Stromal cell of bone marrow (primary cell): Measurements from ENCODE around the gene ARHGAP15.

Source experiments
- DNase-seq: peaks from one replicate; pipeline ENCODE4 v3.0.0-alpha.2; 2012; ENCODE audit warnings: low read depth

Gene ARHGAP15

GRCh38 chr2:143171817-143172216 is 42.6 kb downstream of the ARHGAP15 start:
- DNase-seq = no peak

- no peak for DNase-seq
Observed at GRCh38 chr2:143175438-143175837, 46.2 kb downstream of the ARHGAP15 start.

DNA sequence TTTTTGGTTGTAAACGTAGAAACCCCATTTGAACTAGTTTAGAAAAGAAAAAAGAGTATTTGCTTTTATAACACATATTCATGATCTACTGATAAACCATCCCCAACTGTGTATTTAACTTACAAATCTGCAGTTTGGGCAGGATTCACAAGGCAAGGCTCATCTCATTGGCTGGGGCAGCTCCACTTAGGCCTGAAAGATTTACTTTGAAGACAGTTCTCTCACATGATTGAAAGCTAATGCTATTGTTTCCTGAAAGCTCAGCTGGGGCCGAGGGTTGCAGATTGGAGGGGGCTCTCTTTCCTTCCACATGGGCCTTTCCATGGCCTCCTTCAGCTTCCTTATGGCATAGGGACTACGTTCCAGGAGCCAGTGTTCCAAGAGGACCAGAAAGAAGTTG is 47.4 kb downstream of the ARHGAP15 start:
- no peak for DNase-seq

GRCh38 chr2:143177096-143177786 is 48.0 kb downstream of the ARHGAP15 start:
- no peak for DNase-seq

- DNase-seq = no peak
Observed at GRCh38 chr2:143181494-143181893, 52.3 kb downstream of the ARHGAP15 start.

GRCh38 chr2:143182649-143183048 is 53.4 kb downstream of the ARHGAP15 start:
- DNase-seq = no peak

DNA sequence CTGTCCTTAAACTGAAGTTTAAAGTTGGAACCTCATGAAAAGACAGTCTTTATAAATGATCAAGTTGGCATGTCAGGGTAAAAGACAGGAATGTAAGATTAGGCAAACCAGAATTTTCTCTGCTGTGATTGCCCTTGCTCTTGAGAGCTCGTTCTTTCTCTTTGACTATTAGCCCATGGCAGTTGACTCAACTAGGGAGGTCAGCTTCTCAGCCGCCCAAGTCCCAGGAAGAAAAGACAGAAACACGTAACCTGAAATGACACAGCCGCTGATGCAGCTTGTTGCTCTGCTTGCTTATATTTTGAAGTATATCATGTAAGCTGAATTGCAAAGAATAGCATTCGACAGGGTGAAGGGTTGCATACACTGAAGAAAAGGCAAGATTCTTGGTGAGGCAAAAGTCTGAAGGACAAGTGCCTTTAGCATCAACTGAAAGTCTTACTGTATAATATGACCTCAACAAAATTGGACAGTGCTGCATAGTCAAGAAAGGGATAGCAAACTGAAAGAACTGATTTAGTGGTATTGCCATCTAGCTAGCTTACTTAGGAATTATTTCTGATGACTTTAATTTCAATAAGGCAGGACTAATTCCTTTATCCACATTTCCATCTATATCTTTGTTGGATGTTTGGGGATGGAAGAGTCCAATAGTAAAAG is 54.7 kb downstream of the ARHGAP15 start:
- no peak for DNase-seq

GRCh38 chr2:143186876-143187275 is 57.7 kb downstream of the ARHGAP15 start:
- no peak for DNase-seq

DNA sequence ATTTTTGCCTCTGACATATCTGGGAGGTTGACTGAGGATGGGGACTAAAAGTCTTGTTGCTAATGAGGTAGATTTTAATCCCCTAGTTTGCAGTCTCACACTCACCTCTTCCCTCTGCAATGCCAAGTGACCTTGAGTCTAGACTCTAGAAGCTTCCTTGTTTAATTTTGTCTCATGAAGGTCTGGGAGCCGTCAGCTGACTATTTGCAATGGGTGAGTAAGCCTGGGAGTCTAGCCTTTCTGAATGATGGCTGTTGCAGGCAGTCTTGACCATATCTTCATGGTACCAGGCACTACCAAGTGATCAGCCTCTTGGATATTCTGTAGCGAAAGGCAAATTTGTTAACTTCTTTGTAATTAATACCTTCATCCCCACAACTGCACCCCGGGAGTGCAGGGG is 61.2 kb downstream of the ARHGAP15 start:
- no peak for DNase-seq

DNA sequence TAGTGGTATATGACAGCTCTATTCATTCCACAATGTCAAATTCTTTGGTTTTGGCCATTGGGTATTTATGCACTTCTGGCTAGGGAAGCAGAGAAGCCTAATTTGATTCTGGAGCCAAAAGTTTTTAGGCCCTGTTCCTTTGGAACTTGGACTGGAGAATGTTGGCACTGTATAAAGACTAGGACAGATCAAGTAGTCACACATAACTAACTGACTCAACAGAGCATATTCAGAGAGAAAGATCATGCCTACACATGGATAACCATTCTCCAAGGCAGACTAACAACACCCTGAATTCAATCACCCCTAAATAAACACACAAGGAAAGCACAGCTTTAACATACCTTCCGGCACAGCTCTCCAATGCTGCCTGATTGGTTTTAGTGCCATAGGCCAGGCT is 62.9 kb downstream of the ARHGAP15 start:
- DNase-seq = no peak

GRCh38 chr2:143192716-143193115 is 63.5 kb downstream of the ARHGAP15 start:
- no peak for DNase-seq

- DNase-seq = no peak
Observed at GRCh38 chr2:143193121-143193520, 63.9 kb downstream of the ARHGAP15 start.

DNA sequence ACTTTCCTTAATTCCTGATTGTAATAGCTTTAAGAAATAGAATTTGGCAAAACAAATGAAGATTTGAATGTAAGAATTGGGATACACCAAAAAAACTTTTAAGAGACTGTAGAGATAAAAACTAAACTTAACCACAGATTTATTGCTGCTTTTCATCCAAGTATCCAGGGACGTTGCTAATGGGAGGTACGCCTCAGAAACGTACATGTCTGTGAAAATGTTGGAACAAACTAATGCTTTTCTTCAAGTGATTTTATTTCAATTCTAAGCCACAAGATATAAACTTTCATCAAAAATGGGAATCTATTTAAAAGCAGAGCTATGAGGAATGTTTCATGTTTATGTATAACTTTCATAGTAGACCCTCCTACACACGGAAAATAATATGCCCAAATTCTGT is 66.3 kb downstream of the ARHGAP15 start:
- DNase-seq = no peak

GRCh38 chr2:143204062-143204461 is 74.8 kb downstream of the ARHGAP15 start:
- no peak for DNase-seq

- DNase-seq = no peak
Observed at GRCh38 chr2:143205106-143205764, 76.0 kb downstream of the ARHGAP15 start.

DNA sequence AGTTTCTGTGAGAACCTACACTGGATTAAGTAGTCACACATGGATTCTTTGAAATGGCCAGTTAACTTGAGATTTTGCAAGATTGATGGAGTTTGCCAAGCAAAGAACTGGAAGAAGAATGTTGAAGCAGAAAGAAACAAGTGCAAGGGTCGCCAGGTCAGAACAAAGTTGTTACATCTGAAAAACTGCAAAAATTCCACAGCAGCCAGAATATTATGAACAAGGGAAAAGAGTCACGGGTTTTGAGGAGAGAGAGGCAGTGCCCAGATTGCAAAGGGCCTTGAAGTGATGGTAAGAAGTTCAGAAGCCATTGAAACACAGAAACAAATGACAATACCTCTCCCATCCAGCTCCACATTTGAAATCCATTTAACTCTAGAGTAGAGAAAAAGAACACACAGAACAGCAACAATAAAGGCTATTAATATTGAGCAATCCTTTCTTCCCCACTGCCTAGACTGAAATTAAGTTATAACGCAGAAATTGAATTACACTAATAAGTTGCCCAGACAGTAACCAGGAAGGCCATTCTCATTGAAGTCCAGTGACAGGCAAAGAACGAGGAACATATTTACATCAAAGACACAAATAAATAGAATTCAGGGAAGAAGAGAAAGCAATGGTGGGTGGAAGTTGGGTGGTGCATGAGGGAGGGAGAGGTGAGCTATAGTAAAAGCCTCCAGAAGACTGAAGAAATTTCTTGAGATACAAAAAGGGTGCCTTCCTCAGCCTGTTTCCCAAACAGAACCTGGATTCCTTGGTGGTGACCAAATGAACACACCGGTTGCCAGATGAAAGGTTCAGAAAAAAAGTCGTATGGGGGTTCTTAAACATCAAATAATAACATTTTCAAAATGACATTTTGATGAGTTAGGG is 80.6 kb downstream of the ARHGAP15 start:
- DNase-seq = no peak

GRCh38 chr2:143210446-143210819 is 81.2 kb downstream of the ARHGAP15 start:
- no peak for DNase-seq

- DNase-seq = no peak
Observed at GRCh38 chr2:143217512-143218115, 88.4 kb downstream of the ARHGAP15 start.

DNA sequence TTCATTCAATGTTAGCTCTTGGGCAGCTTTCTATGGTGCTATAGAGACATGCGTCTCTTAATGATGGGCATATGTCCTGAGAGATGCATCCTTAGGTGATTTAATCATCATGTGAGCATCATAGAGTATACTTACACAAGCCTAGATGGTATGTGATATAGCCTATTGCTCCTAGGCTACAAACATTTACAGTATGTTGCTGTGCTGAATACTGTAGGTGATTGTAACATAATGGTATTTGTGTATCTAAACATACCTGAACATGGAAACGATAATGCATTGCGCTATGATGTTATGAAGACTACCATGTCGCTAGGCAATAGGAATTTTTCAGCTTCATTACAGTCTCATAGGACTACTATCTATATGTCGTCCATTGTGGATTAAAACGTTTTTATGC is 89.4 kb downstream of the ARHGAP15 start:
- no peak for DNase-seq

DNA sequence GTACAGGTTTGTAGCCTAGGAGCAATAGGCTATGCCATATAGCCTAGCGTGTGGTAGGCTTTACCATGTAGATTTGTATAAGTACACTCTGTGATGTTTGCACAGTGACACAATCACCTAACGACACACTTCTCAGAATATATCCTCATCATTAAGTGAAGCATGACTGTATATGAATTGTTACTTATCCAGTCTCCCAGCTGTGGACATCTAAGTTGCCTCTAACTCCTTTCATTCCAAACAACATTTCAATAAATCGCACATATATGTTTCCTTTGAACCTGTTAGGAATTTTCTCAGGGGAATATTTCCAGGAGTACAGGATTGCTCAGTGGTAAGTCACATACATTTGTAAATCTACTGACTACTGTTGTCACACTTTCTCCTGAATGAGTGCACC is 90.0 kb downstream of the ARHGAP15 start:
- no peak for DNase-seq

DNA sequence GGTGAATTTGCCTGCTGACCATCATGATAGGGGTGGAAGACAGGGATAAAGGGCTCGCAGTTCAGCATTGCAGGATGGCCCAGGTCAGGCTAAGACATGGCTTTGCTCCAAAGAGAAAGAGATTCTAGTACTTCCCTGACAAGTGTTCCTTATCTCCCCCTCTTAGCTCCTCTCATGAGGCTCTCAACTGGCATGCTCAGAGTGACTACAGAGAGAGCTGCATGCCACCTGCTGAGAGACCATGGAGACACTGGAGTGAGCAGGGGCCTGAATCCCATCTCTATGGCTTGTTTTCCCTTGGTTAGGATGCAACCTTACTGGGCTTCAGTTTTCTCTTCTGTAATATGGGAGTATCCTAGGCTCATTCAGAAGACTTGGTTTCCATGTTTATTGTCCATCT is 94.3 kb downstream of the ARHGAP15 start:
- no peak for DNase-seq

DNA sequence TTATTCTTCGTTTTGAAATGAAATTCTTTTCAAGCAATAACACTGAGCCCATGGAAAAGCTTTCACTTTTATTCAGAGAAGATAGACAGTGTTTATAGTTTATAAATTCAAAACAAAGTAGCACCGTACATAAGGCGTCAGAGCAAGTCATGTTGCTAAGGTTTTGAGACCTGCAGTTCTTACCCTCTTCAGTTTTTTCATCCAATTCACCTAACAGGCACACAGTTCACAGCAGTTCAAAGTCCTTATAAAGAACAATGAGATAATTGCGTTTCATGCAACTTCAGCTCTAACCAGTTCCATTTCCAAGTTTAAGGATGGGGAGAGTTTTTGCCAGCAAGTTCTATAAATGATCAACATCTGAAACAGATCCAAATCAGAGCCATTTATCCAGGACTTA is 96.7 kb downstream of the ARHGAP15 start:
- DNase-seq = no peak
